GM19463 (cell line): Measurements from ENCODE around the gene FAM174C.

ENCODE experiments used
- ATAC-seq: cut with Tn5 transposase; IDR thresholded peaks from one replicate; pipeline ENCODE4 v1.9.1; 2021; ENCODE audit warnings: mild to moderate bottlenecking, moderate library complexity; ENCODE audit not compliant: unreplicated experiment

Gene FAM174C

GRCh38 chr19:1271528-1272422, 3.6 kb upstream of the FAM174C start:
- ATAC-seq = no peak

GRCh38 chr19:1272423-1273262, 2.7 kb upstream of the FAM174C start:
- no peak for ATAC-seq

- ATAC-seq = no peak
Measured at GRCh38 chr19:1273263-1274041, 1.9 kb upstream of the FAM174C start.

GRCh38 chr19:1274081-1274851, 1.1 kb upstream of the FAM174C start:
- no peak for ATAC-seq

- no peak for ATAC-seq
Measured at GRCh38 chr19:1274852-1275259, 474 bp upstream of the FAM174C start.

- no peak for ATAC-seq
Measured at GRCh38 chr19:1275976-1276627, 772 bp downstream of the FAM174C start.

GRCh38 chr19:1276628-1277022, 1.3 kb downstream of the FAM174C start:
- ATAC-seq = no peak

- no peak for ATAC-seq
Measured at GRCh38 chr19:1277061-1277460, 1.7 kb downstream of the FAM174C start.

GRCh38 chr19:1278074-1278473, 2.7 kb downstream of the FAM174C start:
- no peak for ATAC-seq

- ATAC-seq = no peak
Measured at GRCh38 chr19:1278713-1279660, 3.7 kb downstream of the FAM174C start.

GRCh38 chr19:1279782-1280341, 4.5 kb downstream of the FAM174C start:
- ATAC-seq = no peak

GRCh38 chr19:1280636-1281568, 5.6 kb downstream of the FAM174C start:
- no peak for ATAC-seq

GRCh38 chr19:1281569-1282287, 6.4 kb downstream of the FAM174C start:
- ATAC-seq = no peak

GRCh38 chr19:1282588-1283206, 7.4 kb downstream of the FAM174C start:
- no peak for ATAC-seq

- no peak for ATAC-seq
Measured at GRCh38 chr19:1283207-1283916, 8.0 kb downstream of the FAM174C start.

- ATAC-seq = no peak
Measured at GRCh38 chr19:1283917-1284292, 8.6 kb downstream of the FAM174C start.
